Measurements from ENCODE around the gene STRBP. TPM values are rescaled to one million over a fixed set of nuclear protein-coding genes. Genes with fewer than 3 reads are reported as not detected.
A peak's percentile ranks its signal among the peaks of the same experiment; 100 is the strongest.
"Not testable (repeated sequence)": the region's sequence is repeated elsewhere in the genome, so short reads cannot be mapped to it uniquely, and the experiment has no call there.

STRBP gene
- total RNA-seq, 1 donor, result 11.6 TPM

DNA sequence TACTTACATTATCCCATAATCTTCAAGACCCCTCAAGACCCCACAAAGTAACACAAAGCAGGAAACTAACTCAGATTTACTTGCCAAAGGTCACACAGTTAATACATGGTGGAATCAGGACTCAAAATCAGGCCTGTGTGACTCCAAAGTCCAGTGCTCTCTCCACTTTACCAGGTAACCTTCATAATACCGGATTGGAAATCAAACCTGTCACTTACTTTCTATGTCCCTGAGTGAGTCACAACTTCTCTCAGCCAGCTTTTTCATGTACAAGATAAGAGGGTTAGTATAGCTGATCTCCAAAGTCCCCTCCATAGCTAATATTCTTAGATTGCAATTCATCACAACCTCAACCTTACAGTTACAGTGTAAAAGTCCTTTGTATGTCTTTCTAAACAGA lies 17.1 kb downstream of the STRBP start:
- no peak for DNase-seq (ENCODE audit: low read depth in 2 of 3, low spot score in 2 of 3)

DNA sequence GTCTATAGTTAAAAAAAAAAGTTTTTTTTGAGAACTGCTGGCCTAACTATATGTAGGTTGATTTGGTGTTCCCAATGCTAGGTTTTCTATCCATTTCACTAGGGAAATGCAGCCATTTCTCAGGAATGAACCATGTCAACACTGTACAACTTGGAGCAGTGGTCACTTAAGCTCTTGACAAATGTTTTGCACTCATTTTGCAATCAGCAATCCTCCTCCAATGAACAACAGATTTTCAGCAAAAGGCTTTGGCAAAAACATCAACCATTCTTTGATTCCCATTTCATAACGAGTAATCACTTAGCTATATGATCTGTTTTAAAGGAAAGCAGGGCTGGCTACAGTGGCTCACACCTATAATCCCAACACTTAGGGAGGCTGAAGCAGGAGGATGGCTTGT lies 17.9 kb downstream of the STRBP start:
- no peak for DNase-seq (ENCODE audit: low read depth in 2 of 3, low spot score in 2 of 3)

- DNase-seq (ENCODE audit: low read depth in 2 of 3, low spot score in 2 of 3), result not testable (repeated sequence)
These were observed 19.2 kb downstream of the STRBP start for GRCh38 chr9:123249162-123249561.

DNA sequence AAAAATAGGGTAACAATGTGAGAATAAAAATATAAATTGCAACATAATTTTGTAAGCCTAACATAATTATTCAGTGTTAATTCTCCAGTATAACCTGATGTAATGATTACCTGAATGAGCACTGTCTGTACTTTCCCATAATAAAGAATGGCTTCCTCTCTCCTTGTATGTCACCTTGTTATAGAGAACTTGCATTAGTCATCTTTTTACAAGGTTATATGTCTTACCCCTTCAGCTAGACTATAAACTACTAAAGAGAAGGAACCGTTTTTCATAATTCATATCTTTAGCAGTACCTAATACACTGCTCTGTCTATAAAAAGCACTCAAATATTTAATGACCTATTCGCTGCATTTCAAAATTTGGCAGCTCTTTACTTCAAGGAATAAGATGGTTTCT lies 19.8 kb downstream of the STRBP start:
- DNase-seq (ENCODE audit: low read depth in 2 of 3, low spot score in 2 of 3), result no peak

- peak in 1 of 3 donors; percentile 17 for DNase-seq (ENCODE audit: low read depth in 2 of 3, low spot score in 2 of 3)
These were observed 21.9 kb downstream of the STRBP start for GRCh38 chr9:123246534-123246933.

DNA sequence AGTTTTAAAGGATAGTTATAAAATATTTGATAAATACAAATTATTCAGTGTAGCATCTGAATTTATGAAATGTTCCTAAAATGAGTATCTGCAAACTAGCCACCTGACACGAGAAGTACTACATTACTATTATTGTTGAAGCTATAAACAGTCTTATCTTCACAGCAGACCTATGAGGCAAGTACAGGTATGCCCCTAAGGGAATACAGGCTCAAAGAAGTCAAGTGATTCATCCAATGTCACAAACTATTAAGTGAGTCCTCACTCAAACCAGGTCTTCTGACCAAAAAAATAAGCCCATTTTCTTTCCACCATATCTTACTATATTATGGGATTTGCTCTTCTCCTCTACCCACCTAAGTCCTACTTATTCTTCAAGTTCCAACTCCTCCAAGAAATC lies 28.7 kb downstream of the STRBP start:
- no peak for DNase-seq (ENCODE audit: low read depth in 2 of 3, low spot score in 2 of 3)

DNA sequence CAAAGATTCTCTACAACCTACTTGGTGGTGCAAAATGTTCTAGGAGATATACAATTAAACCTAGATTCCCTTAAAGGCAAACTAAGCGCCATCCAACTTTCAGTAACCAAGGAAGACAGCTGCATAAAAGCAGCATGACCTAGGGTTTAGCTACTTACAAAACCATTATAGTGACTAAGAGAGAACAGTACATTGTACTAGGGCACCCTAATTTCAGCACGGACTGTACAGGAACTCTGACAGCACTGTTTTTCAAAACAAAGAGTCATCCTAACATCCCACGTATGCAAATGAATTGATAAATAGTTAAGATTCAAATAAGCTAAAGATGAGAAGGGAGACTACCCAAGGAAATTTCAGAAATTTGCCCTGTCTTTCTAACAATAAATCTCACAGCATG lies 30.0 kb downstream of the STRBP start:
- DNase-seq (ENCODE audit: low read depth in 2 of 3, low spot score in 2 of 3), result no peak

- no peak for DNase-seq (ENCODE audit: low read depth in 2 of 3, low spot score in 2 of 3)
These were observed 31.2 kb downstream of the STRBP start for GRCh38 chr9:123237220-123237619.

- no peak for DNase-seq (ENCODE audit: low read depth in 2 of 3, low spot score in 2 of 3)
These were observed 32.9 kb downstream of the STRBP start for GRCh38 chr9:123235448-123235847.

DNA sequence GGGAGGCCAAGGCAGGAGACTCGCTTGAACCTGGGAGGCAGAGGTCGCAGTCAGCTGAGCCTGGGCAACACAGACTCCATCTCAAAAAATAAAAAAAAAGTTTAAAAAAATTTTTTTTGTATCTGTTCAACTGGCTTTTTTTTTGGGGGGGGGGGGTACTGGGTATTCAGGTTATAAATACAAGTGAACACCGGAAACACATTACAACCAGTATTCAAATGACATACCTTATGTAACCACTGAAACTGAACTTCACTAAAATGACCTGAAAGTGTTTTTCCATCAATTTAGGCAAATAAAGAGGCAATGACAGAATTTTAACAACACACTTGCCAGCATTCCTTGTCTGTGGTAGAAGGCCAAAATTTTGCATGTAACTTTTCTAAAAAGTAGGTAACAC lies 33.5 kb downstream of the STRBP start:
- DNase-seq (ENCODE audit: low read depth in 2 of 3, low spot score in 2 of 3), result peak in 1 of 3 donors; percentile 25

DNA sequence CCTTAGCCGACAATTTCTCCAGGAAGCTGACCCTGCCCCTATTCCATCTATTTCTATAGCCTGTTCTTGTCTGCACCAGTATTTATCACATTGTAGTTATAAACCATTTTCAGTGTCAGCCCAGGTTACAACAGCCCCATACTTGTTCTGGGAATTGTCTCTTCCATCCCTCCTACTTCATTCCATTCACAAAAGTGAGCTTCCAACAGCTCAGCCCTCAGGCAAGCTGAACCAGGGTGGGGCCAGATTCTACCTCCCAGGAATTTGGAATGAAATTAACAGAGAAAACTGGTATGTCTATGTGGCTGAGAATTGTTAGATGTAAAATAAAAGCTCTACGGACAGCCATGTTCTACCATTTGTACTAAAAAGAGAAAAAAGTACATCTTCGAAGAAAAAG lies 36.1 kb downstream of the STRBP start:
- DNase-seq (ENCODE audit: low read depth in 2 of 3, low spot score in 2 of 3), result no peak

- no peak for DNase-seq (ENCODE audit: low read depth in 2 of 3, low spot score in 2 of 3)
These were observed 37.0 kb downstream of the STRBP start for GRCh38 chr9:123231421-123231820.

DNA sequence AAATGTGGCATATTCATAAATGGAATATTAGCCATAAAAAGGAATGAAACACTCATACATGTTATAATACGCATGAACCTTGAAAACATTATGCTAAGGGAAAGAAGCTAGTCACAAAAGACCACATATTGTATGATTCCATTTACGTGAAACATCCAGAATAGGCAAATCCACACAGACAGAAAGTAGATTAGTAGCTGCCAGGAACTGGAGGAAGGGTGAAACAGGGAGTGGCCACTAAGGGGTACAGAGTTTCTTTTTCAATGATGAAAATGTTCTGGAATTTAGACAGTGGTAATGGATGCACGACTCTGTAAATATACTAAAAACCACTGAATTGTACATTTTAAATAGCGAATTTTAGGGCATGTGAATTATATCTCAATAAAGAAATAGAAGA lies 39.4 kb downstream of the STRBP start:
- no peak for DNase-seq (ENCODE audit: low read depth in 2 of 3, low spot score in 2 of 3)

DNA sequence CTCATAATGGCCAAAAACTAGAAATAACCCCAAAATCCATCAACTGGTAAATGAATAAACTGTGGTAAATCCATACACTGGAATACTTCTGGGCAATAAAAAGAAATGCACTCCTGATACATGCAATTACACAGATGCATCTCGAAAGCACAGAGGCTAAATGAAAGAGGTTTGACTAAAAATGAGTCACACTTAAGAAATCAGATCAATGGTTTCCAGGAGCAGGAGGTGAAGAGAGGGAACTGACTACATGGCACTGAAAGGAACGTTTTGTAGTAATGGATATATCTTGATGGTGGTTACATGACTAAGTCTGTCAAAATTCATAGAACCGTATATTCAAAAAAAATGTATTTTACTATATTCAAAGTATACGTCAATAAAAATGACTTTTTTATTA lies 42.4 kb downstream of the STRBP start:
- no peak for DNase-seq (ENCODE audit: low read depth in 2 of 3, low spot score in 2 of 3)

GRCh38 chr9:123225374-123225813 lies 43.0 kb downstream of the STRBP start:
- DNase-seq (ENCODE audit: low read depth in 2 of 3, low spot score in 2 of 3), result peak in 2 of 3 donors; percentile 86 to 90

- DNase-seq (ENCODE audit: low read depth in 2 of 3, low spot score in 2 of 3), result no peak
These were observed 48.3 kb downstream of the STRBP start for GRCh38 chr9:123220127-123220526.

- no peak for DNase-seq (ENCODE audit: low read depth in 2 of 3, low spot score in 2 of 3)
These were observed 49.6 kb downstream of the STRBP start for GRCh38 chr9:123218831-123219230.

GRCh38 chr9:123217128-123217654 lies 51.2 kb downstream of the STRBP start:
- DNase-seq (ENCODE audit: low read depth in 2 of 3, low spot score in 2 of 3), result no peak

DNA sequence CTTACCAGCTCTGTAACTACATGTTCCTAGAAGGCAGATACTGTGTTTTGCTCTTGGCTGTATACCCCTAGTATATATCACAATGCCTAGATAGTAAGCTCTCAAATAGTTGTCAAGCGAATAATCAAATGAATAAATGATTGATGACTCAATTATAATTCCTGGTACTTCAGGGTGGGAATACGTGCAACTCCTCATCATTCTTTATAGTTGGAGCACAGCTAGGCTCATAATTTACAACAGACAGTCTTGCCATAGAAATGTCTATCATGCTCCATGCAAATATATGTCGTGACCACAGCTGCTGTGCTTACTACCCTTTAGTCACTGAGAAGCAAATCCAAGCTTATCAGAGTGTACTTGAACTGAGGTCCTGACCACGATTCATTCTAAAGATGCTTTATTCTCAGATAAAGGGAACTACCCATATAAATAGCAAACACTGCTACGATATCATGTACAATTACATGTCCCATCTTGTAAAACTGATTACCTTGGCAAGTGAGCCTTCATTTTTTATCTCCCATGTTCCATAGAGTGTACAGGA lies 52.1 kb downstream of the STRBP start:
- DNase-seq (ENCODE audit: low read depth in 2 of 3, low spot score in 2 of 3), result no peak

GRCh38 chr9:123211081-123211480 lies 57.3 kb downstream of the STRBP start:
- DNase-seq (ENCODE audit: low read depth in 2 of 3, low spot score in 2 of 3), result no peak

- no peak for DNase-seq (ENCODE audit: low read depth in 2 of 3, low spot score in 2 of 3)
These were observed 59.7 kb downstream of the STRBP start for GRCh38 chr9:123208626-123209174.

DNA sequence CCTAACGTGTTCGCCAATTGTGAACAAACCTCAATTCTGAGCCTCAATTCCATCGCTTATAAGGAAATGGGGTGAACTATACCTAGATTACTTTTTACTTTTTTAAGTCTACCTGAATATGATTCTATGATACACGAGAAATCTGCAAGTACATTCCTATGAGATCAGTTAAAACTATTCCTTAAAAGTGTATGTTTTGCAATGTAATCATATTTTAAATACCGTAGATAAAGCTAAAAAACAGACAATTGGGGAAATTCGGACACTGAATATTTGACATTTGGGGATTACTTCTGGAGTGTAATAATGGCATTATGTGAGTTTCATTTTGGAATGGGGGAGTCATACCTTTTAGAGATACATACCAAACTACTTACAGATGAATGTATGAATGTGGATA lies 62.3 kb downstream of the STRBP start:
- no peak for DNase-seq (ENCODE audit: low read depth in 2 of 3, low spot score in 2 of 3)

GRCh38 chr9:123201083-123201482 lies 67.3 kb downstream of the STRBP start:
- DNase-seq (ENCODE audit: low read depth in 2 of 3, low spot score in 2 of 3), result no peak
